C4-2B (cell line): ENCODE measurements around the gene RCAN1.

ENCODE experiments used
- ZFX ChIP-seq: fragments of 450-650 bp; IDR thresholded peaks from 2 replicates; pipeline ENCODE4 v1.6.1; 2017
- TF ChIP-seq, protein P1 (sequence below): fragments of 450-650 bp; conservative IDR thresholded peaks from 2 replicates; pipeline ENCODE4 v1.5.1; 2017; ENCODE audit warnings: mild to moderate bottlenecking

DNA sequence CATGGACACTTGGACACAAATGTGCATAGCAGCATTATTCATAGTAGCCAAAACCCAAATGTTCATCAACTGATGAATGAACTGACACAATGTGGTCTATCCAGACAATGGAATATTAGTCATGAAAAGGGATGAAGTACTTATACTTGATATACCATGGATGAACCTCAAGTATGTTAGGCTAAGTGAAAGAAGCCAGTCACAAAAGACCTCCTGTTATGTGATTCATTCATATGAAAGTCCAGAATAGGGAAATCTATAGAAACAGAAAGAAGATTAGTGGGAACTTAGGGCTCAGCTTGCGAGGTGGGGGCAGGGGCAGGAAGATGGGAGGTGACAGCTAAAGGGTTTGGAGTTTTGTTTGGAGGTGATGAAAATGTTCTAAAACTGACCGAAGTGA, 110.3 kb downstream of the RCAN1 start:
- TF ChIP-seq, protein P1, sequence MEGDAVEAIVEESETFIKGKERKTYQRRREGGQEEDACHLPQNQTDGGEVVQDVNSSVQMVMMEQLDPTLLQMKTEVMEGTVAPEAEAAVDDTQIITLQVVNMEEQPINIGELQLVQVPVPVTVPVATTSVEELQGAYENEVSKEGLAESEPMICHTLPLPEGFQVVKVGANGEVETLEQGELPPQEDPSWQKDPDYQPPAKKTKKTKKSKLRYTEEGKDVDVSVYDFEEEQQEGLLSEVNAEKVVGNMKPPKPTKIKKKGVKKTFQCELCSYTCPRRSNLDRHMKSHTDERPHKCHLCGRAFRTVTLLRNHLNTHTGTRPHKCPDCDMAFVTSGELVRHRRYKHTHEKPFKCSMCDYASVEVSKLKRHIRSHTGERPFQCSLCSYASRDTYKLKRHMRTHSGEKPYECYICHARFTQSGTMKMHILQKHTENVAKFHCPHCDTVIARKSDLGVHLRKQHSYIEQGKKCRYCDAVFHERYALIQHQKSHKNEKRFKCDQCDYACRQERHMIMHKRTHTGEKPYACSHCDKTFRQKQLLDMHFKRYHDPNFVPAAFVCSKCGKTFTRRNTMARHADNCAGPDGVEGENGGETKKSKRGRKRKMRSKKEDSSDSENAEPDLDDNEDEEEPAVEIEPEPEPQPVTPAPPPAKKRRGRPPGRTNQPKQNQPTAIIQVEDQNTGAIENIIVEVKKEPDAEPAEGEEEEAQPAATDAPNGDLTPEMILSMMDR, result no peak
- TF ChIP-seq ZFX, result no peak
